Bone marrow (tissue), 2 donors: Measurements from ENCODE around the gene GATB.

Experiments used
- DNase-seq, 2 donors: peaks; one replicate each; lab custom pipeline; 2025; lab: John Stamatoyannopoulos, UW

GATB gene

GRCh38 chr4:151649479-151649878 lies 111.3 kb downstream of the GATB start:
- no peak for DNase-seq

DNA sequence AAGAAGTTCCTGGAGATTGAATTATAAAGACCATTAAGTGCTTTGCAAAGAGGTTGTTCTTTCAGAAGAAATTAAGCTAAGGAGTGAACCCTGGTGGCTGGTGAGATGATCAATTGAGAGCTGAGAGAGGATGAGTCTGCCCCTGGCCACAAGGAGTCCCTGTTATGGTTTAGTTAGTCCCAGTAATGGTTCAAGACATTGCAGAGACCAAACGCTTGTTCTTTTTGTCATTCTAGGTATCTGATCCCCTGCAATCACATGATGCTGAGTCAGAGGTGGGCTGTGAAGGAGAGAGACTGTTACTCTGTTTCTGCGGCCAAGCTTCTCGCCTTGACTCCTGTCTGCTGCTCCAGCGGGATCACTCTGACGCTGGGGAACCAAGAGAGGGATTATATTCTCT lies 114.5 kb downstream of the GATB start:
- DNase-seq = no peak

DNA sequence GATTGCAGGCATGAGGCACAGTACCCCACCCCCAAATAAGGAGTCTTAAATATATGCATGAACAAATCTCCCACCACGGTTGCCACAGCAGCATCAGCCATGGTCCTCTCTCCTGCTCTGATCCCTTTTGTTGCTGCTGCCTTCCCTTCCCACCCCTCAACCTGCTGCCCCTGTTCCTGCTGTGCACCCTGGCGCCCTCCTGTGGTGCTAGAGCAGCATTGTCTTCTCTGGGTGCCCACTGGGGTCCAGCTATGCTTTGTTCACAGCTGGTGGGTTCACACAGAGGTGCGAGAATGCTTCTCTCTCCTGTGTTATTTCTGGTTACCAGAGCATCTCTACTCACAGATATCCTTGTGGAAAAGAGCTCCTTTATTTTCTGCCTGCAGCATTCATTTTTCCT lies 116.2 kb downstream of the GATB start:
- DNase-seq = no peak

DNA sequence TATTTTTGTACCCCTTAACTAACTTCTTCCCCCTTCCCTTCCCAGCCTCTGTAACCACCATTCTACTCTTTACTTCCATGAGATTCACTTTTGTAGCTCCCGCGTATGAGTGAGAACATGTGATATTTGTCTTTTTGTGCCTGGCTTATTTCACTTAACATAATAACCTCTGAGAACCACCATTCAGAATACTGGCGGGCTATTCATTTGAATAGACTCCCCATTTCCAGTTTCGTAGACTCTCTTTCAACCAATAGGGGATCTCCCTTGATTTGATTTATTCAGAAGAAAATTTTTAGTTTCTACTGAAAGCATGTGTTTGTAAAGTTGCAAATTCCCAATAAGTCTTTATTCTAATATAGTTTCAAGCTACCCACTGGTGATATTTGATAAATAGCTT lies 117.2 kb downstream of the GATB start:
- DNase-seq = no peak

DNA sequence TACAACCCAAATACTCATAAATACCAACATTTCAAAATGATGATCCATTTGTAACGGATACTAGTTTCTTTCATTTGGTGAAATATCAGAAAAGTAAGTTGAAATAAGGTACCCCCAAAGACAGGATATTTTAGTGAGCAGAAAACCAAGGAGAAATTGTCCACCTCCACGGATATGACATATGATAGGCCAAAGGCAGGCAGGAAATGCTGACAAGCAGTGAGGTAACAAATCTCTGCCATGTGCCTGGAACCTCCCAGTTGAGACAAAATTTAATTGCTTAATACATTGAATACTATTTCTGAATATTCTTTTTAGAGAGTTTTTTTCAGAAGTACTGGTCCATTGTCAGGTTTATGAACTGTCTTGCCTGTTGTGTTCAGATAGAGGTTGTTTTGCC lies 118.8 kb downstream of the GATB start:
- no peak for DNase-seq

- DNase-seq = no peak
Measured at GRCh38 chr4:151641167-151641566, 119.6 kb downstream of the GATB start.

GRCh38 chr4:151640381-151640780 lies 120.4 kb downstream of the GATB start:
- DNase-seq = no peak

DNA sequence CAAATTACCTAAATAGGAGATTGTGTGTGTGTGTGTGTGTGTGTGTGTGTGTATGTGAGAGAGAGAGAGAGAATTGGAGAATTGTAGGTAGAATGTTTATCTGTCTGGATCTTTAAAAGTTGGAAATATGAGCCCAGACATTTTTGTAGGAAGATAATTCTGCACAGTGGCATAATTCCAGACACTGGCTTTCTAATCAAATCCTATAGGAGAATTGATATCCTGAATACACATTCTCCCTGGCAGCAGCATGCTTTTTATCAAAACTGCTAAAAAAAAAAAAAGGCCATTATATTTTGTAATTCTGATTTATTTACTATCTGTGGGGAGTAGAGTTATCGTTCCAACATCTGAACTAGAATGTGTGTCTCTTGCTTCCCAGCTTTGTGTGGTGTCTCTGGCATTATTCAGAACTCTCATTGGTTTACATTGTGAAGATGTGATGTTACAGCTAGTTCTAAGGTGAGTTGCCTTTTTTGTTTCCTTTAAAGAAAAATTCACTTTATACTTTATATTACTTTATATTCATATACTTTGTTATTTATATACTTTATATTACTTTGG lies 122.4 kb downstream of the GATB start:
- DNase-seq = no peak

DNA sequence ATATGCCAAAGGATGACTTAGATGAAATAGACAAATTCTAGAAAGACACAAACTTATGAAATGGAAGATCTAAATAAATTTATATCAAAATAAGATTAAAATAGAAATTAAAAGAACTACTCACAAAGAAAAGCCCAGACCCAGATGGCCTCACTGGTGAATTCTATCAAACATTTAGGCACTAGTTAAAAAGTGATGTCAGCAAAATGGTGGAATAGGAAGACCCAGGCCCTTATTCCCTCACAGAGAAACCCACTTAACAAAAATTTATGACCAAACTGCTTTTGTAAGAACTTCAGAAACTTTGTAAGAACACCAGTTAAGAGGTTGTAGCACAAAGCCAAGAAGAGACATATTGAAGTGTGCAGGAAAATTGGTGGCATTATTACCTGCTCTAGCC lies 129.5 kb downstream of the GATB start:
- no peak for DNase-seq

GRCh38 chr4:151629097-151629783 lies 131.6 kb downstream of the GATB start:
- DNase-seq = no peak

- no peak for DNase-seq
Measured at GRCh38 chr4:151628001-151628608, 132.7 kb downstream of the GATB start.

- no peak for DNase-seq
Measured at GRCh38 chr4:151627491-151627890, 133.3 kb downstream of the GATB start.

- no peak for DNase-seq
Measured at GRCh38 chr4:151626751-151627150, 134.1 kb downstream of the GATB start.

- DNase-seq = no peak
Measured at GRCh38 chr4:151626228-151626627, 134.6 kb downstream of the GATB start.

- DNase-seq = no peak
Measured at GRCh38 chr4:151624626-151625565, 135.9 kb downstream of the GATB start.
